ENCODE measurements around the gene MAGEB17.

GRCh38 chrX:16172391-16172790 is 5.1 kb downstream of the MAGEB17 start:
- no peak for TF ChIP-seq EZH2 (IDR thresholded peaks at IDR 0.05; ENCODE audit: low read depth, unreplicated experiment)
- no peak for TF ChIP-seq CTCF (conservative IDR thresholded peaks at IDR 0.05; ENCODE audit: low read depth in 2 of 2)
- TF ChIP-seq CREB1 (CRISPR knock-in tag; IDR thresholded peaks at IDR 0.05; ENCODE audit: low read depth), result no peak
- no peak for TF ChIP-seq JUNB (IDR thresholded peaks at IDR 0.05; ENCODE audit: unreplicated experiment)
- no peak for TF ChIP-seq POLR2AphosphoS5 (IDR thresholded peaks at IDR 0.05; ENCODE audit: low read depth)
- TF ChIP-seq REST (IDR thresholded peaks at IDR 0.05; ENCODE audit: unreplicated experiment), result no peak
- no peak for TF ChIP-seq EZH2phosphoT487 (IDR thresholded peaks at IDR 0.05; ENCODE audit: unreplicated experiment)
- no peak for TF ChIP-seq ZNF114 (CRISPR knock-in tag; IDR thresholded peaks at IDR 0.05)
- no peak for TF ChIP-seq ZNF462 (CRISPR knock-in tag; IDR thresholded peaks at IDR 0.05)
- TF ChIP-seq ETS1 (IDR thresholded peaks at IDR 0.05), result no peak
- TF ChIP-seq ZNF331 (CRISPR knock-in tag; IDR thresholded peaks at IDR 0.05; ENCODE audit: low read depth), result no peak
- TF ChIP-seq STAT1 (IDR thresholded peaks at IDR 0.05; ENCODE audit: unreplicated experiment), result no peak
- no peak for TF ChIP-seq NANOG (IDR thresholded peaks at IDR 0.05; ENCODE audit: borderline replicate concordance)
